ENCODE measurements around the gene SPG7.
"Not testable (repeated sequence)": the region's sequence is repeated elsewhere in the genome, so short reads cannot be mapped to it uniquely, and the experiment has no call there.

The SPG7 gene

DNA sequence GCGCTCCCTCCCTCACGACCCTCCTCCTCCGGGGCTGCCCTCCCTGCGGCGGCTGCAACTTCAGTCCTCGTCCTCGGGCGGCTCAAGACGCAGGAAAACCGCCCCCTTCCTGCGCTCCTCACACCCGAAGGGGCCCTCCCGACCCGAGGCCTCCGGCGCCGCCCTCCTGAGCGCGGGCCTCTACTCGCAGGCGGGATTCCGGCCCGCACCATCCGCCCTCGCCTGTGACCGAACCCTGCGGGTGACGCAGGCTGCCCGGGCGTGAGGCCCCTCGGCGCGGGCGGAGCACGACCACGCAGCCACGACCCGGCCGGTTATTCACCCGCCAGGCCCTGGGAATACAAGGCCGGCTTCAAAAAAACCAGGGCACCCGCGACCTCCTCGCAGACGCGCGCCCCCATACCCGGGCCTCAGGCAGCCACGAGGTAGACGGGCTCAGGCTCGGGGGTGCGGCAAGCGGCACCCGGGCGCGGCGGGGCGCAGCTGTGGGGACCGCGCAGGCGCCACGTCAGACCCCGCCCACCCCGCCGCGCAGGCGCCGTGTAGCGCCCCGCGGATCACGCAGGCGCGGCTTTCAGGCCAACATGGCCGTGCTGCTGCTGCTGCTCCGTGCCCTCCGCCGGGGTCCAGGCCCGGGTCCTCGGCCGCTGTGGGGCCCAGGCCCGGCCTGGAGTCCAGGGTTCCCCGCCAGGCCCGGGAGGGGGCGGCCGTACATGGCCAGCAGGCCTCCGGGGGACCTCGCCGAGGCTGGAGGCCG, at the start of gene SPG7:
Gene SPG7 (plus strand): TSS at position 570 of the 757 bp plus-strand sequence. CDS start 15 bp downstream, at position 585.
- peak within 1 kb of the TSS; percentile 77 for H3K27ac ChIP-seq
- no peak for DNase-seq (ENCODE audit: low read depth, low spot score)

DNA sequence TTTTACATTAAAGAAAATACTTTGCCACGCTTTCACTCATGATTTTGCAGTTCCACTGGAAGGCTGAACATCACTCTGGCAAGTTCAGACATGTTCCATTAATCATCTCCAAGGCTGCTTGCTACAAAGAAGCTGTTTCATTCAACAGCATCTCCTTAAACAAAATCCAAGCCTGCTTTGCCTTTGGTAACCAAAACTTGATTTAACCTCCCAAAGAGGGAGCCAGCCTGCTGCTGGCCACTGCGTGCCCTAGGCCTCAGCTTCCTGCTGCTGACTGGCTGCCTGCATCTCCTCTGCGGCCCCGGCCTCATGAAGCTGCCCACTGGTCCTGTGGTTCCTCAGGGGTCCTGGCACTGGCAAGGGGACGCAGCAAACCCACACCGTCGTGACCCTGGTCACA, 49.7 kb upstream of the SPG7 start:
- no peak for DNase-seq (ENCODE audit: low read depth, low spot score)
- peak overlapping the region; percentile 82 for H3K27ac ChIP-seq

DNA sequence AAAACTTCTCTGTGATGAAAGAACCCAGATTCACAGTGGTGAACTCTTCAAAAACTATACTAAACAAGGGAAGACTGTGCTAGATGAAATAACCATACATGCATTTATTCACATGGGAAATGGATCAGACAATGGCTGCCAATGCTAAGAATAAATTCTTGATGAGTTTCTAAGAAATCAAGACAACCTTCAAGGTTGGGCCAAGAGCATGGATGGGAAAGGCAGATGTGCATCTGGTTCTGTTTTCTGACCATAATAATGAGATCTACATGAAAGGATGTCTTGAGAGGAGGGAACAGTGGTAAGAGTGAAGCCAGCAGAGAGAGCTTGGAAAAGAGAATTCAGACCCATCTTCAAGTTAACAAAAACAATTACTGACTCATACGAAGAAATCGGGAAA, 49.2 kb upstream of the SPG7 start:
- H3K27ac ChIP-seq: peak overlapping the region; percentile 82
- DNase-seq (ENCODE audit: low read depth, low spot score): no peak

DNA sequence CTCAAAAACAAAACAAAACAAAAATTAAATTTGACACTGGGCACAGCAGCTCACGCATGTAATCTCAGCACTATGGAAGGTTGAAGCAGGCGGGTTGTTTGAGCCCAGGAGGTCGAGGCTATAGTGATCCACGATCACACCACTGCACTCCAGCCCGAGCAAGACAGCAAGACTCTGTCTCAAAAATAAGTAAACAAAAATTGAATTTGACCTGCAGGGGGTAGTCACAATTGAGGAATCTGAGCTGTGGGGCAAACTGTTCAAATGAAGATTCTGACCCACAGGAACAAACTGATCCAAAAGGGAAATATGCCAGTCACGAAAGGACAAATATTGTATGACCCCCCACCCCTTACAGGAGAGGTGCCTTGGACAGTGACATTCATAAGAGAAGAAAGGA, 47.6 kb upstream of the SPG7 start:
- DNase-seq (ENCODE audit: low read depth, low spot score): no peak
- H3K27ac ChIP-seq: peak overlapping the region; percentile 82

DNA sequence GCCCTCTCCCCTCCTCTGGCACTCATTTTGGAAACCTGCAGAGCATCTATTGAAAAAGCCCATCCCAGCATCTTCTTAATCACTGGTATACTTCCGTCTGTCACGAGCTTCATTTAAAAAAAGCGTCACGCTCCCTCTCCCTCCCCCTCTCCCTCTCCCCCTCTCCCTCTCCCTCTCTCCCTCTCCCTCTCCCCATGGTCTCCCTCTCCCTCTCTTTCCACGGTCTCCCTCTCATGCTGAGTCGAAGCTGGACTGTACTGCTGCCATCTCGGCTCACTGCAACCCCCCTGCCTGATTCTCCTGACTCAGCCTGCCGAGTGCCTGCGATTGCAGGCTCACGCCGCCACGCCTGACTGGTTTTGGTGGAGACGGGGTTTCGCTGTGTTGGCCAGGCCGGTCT, 46.3 kb upstream of the SPG7 start:
- DNase-seq (ENCODE audit: low read depth, low spot score); H3K27ac ChIP-seq: not testable (repeated sequence)

DNA sequence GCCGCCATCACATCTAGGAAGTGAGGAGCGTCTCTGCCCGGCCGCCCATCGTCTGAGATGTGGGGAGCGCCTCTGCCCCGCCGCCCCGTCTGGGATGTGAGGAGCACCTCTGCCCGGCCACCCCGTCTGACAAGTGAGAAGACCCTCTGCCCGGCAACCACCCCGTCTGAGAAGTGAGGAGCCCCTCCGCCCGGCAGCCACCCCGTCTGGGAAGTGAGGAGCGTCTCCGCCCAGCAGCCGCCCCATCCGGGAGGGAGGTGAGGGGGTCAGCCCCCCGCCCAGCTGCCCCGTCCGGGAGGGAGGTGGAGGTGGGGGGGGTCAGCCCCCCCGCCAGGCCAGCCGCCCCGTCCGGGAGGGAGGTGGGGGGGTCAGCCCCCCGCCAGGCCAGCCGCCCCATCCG, 45.6 kb upstream of the SPG7 start:
- DNase-seq (ENCODE audit: low read depth, low spot score); H3K27ac ChIP-seq: not testable (repeated sequence)

DNA sequence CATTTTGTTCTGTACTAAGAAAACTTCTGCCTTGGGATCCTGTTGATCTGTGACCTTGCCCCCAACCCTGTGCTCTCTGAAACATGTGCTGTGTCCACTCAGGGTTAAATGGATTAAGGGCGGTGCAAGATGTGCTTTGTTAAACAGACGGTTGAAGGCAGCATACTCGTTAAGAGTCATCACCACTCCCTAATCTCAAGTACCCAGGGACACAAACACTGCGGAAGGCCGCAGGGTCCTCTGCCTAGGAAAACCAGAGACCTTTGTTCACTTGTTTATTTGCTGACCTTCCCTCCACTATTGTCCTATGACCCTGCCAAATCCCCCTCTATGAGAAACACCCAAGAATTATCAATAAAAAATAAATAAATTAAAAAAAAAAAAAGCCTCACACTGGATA, 44.9 kb upstream of the SPG7 start:
- H3K27ac ChIP-seq; DNase-seq (ENCODE audit: low read depth, low spot score): not testable (repeated sequence)

DNA sequence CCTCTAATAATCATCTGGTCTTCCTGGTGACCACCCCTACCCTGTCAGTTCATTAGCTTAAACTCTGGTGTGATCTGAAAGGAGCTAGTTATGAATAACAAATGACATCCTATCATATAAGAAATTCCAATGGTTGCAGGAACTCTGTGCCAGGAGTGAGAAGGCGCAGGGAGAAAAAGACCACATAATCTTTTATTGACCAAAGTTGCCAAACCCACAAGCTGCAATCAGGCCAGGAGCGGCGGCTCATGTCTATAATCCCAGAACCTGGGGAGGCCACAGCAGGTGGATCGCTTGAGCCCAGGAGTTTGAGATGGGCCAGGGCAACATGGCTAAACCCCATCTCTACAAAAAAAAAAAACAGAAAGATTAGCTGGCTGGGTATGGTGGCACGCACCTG, 41.3 kb upstream of the SPG7 start:
- DNase-seq (ENCODE audit: low read depth, low spot score): no peak
- no peak overlapping the region for H3K27ac ChIP-seq

DNA sequence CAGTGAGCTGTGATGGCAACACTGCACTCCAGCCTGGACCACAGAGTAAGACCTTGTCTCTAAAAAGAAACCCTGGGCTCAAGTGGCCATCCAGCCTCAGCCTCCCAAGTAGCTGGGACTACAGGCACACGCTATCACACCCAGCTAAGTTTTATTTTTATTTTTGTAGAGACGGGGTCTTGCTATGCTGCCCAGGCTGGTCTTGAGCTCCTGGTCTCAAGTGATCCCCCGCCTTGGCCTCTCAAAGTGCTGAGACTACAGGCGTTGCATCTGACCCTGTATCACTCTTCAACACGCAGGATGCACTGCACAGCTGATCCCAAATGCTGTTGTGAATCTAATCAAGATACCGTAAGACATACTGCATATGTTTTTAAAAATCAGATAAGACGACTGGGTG, 40.8 kb upstream of the SPG7 start:
- H3K27ac ChIP-seq: no peak overlapping the region
- no peak for DNase-seq (ENCODE audit: low read depth, low spot score)

DNA sequence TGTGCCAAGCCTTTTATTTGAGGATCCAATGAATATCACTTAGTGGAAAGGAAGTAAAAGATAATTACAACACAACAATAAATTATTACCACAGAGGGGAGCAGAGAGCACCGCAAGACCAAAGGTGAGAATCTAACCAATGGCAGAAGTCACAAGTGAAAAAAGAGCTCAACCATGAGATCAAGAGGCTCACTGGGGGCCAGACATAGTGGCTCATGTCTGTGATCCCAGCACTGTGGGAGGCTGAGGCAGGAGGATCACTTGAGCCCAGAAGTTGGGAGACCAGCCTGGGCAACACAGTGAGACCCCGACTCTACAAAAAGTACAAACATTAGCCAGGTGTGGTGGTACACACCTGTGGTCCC, 35.5 kb upstream of the SPG7 start:
- peak overlapping the region; percentile 49 for H3K27ac ChIP-seq
- no peak for DNase-seq (ENCODE audit: low read depth, low spot score)

DNA sequence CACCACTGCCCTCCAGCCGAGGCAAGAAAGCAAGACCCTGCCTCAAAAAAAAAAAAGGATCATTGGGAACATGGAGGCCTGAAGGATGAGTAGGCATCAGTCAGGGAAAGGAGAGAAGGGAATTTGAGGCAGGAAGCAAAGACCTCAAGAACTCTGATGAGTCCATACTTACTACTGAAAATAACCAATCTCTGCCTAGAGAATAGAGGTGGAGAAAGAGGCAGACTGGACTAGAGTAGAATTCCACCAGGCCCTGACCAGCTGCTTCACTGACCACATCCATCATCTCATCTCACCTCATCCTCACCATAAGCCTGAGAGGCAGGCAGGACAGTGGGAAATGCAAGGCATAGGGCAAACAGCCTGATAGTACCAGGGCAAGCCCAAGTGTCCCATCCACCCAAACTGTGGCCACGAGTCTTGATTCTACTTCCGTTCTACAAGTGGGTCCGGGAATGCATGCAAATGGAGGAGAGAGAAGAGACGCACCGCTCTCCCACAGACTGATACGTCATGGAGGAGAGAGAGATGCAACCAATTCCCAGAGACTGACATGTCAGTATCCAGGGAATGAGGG, 35.0 kb upstream of the SPG7 start:
- peak overlapping the region; percentile 49 for H3K27ac ChIP-seq
- no peak for DNase-seq (ENCODE audit: low read depth, low spot score)

DNA sequence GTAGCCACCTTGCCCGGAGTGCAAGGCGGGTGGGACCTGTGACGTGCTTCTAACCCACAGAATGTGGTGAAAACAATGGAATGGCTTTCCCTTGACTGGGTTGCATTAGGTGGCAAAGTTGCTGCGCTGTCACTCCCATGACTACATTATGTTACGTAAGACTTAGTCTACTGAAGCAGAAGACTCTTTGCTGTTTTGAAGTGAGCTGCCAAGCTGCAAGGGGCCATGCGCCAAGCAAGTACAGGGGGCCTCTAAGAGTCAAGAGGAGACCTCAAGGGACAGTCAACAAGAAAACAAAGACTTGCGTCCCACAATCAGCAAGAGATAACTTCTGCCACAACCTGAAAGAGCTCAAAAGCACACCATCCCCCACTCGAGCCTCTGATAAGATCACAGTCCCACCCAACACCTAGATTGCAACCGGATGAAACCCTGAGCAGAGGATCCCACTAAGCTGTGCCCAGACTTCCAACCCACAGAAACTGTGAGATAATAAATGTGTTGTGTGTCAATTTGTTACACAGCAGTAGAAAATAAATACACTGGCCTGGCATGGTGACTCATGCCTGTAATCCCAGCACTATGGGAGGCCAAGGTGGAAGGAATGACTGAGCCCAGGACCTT, 34.3 kb upstream of the SPG7 start:
- H3K27ac ChIP-seq: peak overlapping the region; percentile 49
- DNase-seq (ENCODE audit: low read depth, low spot score): no peak

DNA sequence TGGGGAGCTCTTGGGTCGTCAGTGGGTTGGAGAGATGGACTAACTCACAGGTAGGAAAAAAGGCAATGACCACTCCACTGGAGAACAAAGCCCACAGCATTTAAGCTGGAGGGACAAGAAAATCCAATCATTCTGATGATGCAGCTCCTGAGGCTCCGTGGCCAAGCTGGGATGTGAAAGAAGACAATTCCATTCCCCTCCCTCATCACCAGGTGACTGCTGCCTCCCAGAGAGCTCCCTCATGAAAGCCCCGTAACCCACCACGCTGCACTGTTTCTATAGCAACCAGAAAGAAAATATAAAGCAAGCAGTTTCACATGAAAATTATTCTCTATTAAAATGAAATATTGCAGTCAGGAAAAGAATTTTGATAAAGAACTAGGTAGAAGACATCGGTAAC, 33.1 kb upstream of the SPG7 start:
- no peak for DNase-seq (ENCODE audit: low read depth, low spot score)
- peak overlapping the region; percentile 78 for H3K27ac ChIP-seq

DNA sequence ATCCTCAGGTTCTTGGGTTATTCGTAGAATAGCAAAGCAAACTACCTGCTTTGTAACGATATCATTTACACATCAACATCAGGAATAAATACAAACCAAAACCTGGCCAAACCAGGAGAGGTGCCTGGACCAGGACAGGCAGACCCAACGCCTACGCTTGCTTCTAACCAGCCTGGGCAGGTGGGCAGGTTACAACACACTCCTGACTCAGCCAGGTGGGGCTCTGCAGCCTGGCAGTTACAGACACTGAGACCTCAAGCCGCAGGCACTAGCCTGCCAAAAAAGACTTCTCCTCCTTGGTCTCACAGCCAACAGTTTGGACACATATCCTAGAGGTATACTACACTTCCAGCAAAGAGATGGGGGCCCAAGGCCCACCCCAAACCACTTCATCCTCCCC, 31.8 kb upstream of the SPG7 start:
- peak; percentile 91 for DNase-seq (ENCODE audit: low read depth, low spot score)
- H3K27ac ChIP-seq: peak overlapping the region; percentile 78

DNA sequence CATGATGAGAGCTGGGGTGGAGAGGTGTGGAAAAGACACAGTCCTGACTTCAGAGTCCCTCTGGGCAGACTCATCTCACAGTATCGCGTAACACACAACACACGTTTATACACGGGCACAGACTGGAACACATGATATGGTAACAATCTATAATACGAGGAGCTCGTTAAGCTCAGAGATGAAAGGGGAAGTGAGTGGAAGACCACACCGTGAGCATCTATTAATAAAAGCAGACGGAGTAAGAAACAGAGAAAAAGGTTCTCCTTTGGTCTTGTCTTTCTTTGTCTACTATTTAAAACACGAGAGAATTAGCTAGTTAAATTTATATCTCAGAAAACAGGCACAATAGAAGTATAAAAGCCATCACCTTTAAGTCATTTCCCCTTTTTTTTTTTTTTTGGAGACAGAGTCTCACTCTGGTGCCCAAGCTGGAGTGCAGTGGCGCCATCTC, 31.4 kb upstream of the SPG7 start:
- DNase-seq (ENCODE audit: low read depth, low spot score): no peak
- peak overlapping the region; percentile 78 for H3K27ac ChIP-seq

DNA sequence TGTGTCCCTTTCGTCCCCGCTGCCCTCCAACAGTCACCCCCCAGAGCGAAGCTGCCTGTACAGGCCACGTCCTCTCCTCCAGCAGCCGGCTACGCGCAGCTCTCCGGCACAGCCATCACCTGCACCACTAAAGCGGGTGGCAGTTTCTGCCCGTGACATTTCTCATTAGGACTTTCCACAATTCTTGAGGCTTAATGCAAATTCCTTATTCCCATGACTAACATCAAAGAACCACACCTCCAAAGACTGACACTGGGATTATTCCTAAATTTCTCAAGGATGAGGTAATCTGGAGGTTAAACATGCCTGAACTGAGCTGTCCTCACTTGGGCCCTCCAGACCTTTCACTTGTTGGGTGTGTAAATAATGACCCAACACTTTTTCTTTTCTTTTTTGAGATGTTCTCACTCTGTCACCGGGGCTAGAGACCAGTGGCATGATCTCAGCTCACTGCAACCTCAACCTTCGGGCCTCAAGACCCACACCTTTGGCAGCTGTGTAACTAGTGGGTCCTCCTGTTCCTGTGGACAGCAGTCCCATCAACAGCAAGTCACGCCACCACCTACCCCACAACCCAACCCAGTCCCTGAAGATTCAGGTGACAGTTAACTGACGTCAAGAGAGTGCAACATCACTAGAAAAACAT, 29.5 kb upstream of the SPG7 start:
- no peak for DNase-seq (ENCODE audit: low read depth, low spot score)
- peak overlapping the region; percentile 78 for H3K27ac ChIP-seq

DNA sequence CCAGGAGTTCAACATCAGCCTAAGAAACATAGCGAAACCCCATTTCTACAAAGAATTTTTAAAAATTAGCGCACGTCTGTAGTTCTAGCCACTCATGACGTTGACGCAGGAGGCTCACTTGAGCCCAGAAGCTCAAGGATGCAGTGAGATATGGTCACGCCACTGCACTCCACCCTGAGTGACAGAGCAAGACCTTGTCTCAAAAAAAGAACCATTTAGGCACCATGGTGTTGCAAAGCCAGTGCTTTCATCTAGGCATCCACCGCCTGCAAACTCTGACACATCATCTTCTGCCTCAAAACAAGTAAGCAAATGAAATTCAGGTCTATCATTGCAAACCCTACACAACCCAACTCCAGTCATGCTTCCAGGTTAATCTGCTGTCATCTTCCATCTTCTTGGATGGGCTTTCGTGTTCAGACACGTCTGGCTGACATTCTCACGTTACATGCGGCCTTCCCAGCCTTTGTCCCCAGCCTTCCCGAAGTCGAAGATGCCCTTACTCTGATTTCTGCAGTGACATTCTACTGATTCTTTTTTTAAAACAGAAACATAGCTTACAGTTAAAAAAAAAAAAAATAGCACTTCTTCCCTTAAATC, 26.7 kb upstream of the SPG7 start:
- H3K27ac ChIP-seq: peak overlapping the region; percentile 30
- no peak for DNase-seq (ENCODE audit: low read depth, low spot score)

DNA sequence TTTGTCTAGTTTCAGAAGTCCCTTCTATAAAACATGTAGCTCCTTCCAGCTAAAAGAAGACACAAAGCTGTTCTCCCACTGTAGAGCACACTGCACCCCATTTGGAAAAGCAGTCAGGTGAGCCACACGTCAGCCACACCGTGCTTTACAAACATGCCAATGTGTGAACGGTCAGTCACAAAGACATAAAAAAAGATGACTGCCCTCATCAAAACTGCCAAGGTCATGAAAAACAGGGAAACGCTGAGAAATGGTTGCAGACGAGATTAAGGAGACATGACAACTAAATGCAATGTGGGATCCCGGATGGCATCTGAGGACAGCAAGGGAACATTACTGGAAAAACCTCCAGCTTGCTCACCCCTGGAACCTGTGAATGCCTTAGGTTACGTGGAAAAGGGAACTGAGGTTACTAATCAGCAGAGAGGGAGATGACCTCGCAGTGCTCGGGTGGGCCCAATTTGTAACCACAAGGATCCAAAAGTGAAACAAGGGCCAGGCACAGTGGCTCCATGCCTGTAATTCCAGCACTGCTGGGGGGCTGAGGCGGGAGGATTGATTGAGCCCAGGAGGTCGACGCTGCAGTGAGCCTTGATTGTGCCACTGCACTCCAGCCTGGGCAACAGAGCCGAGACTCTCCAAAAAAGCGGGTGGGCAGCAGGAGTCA, 25.9 kb upstream of the SPG7 start:
- peak overlapping the region; percentile 30 for H3K27ac ChIP-seq

DNA sequence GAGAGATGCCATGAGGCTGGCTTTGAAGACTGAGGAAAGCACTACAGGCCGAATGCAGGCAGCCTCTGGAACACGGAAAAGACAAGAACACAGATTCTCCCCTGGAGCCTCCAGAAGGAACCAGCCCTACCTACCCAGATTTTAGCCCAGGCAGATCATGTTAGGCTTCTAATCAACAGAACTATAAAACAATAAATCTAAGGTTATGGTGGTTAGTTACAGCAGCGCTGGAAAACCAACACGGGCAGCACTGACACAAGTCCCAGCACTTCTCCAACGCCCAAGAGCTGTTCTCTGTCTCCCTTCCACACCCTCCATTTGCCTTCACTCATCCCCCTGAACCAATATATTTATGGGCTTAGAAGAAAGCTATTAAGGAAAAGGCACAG, 25.4 kb upstream of the SPG7 start:
- peak overlapping the region; percentile 30 for H3K27ac ChIP-seq
- DNase-seq (ENCODE audit: low read depth, low spot score): no peak

More for the DNA sequence above, 25.9 kb upstream of the SPG7 start:
- DNase-seq (ENCODE audit: low read depth, low spot score): no peak

DNA sequence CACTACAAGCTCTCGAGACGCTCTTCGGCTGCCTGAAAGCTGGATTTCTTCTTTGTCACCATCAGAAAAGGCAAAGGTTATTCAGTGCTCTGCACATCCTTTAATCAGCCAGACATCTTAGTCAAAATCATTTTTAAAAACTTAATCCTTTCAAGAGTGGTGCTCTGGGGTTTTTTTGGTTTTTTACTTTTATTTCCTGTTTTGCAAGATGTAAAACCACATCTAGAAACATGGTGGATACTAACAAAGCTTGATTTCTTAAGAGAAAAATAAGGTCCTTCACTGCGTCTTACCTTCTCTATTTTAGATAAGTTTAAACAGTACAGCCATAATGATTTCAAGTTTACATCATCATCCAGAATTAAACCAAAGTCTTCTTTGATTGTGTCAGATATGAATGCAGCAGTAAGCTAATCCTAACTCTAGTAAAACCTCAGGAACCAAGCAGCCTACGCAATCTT, 24.1 kb upstream of the SPG7 start:
- DNase-seq (ENCODE audit: low read depth, low spot score): no peak
- H3K27ac ChIP-seq: no peak overlapping the region

All from epithelial cell of prostate (primary cell).